Testis (tissue), 3 donors: ENCODE measurements around the gene LPAR5. TPM values are rescaled to one million over a fixed set of nuclear protein-coding genes. Genes with fewer than 3 reads are reported as not detected.

Source experiments
- DNase-seq: peaks from one replicate; pipeline ENCODE4 v3.0.0-alpha.2; 2019
- H3K27ac ChIP-seq, 2 donors: fragments of 200-600 bp; sonication (generic); one replicate each; pipeline ENCODE4 v1.5.1; 2019
- H3K27me3 ChIP-seq: fragments of 200-600 bp; sonication (generic); one replicate; pipeline ENCODE4 v1.5.1; 2019
- H3K36me3 ChIP-seq: fragments of 200-600 bp; sonication (generic); one replicate; pipeline ENCODE4 v1.5.1; 2017; ENCODE audit warnings: low read depth; ENCODE audit errors: missing control alignments
- H3K4me1 ChIP-seq: fragments of 200-600 bp; sonication (generic); one replicate; pipeline ENCODE4 v1.5.1; 2019
- H3K4me3 ChIP-seq, 2 donors: fragments of 200-600 bp; sonication (generic); one replicate each; pipeline ENCODE4 v1.5.1; 2017 to 2019
- H3K9me3 ChIP-seq: fragments of 200-600 bp; sonication (generic); one replicate; pipeline ENCODE4 v1.5.1; 2017
- POLR2A ChIP-seq: fragments of 450-650 bp; IDR thresholded peaks from one replicate; pipeline ENCODE4 v1.6.1; 2017; ENCODE audit warnings: antibody characterized with exemption, mild to moderate bottlenecking, moderate library complexity
- WGBS, 2 donors: methylation state at CpG; one replicate each; pipeline ENCODE4 v1.1.5; 2018; 5-methylcytosine and 5-hydroxymethylcytosine counted together
- intact Hi-C: fragments of 100-400 bp; cut with DNase I; formaldehyde crosslinking; loops from one replicate; pipeline ENCODE4 v1.15.1; 2023; ENCODE audit warnings: low total_unique reads
- polyA plus RNA-seq: library from polyadenylated mRNA; stranded (reverse); fragments of 350-450 nt; fragmentation: Illumina TruSeq; extraction: RNeasy Lipid Tissue Mini Kit (QIAGEN cat#74804); gene quantifications from one replicate; pipeline ENCODE4 v1.2.3, GENCODE V29; 2014; ENCODE audit warnings: low read depth, low replicate concordance; ENCODE audit not compliant: insufficient read depth
- total RNA-seq, 2 donors: library from RNA; depleted of rRNA; stranded (reverse); fragments of >200 nt; gene quantifications; one replicate each; pipeline ENCODE4 v1.2.3, GENCODE V29; 2016
- TF ChIP-seq, protein P1 (sequence below), 3 experiments: fragments of 450-650 bp in 2 of 3; fragments of 200-600 bp in 1 of 3; sonication (generic) in 1 of 3; IDR thresholded peaks; one replicate each; pipeline ENCODE4 v1.5.1; 2016 to 2019; ENCODE audit warnings: antibody characterized with exemption in 3 of 3, mild to moderate bottlenecking in 2 of 3, moderate library complexity in 1 of 3

LPAR5 gene
- total and polyA plus RNA-seq, 3 donors from 2014 or later = 1.5 to 3.1 (median 2.4) TPM

DNA sequence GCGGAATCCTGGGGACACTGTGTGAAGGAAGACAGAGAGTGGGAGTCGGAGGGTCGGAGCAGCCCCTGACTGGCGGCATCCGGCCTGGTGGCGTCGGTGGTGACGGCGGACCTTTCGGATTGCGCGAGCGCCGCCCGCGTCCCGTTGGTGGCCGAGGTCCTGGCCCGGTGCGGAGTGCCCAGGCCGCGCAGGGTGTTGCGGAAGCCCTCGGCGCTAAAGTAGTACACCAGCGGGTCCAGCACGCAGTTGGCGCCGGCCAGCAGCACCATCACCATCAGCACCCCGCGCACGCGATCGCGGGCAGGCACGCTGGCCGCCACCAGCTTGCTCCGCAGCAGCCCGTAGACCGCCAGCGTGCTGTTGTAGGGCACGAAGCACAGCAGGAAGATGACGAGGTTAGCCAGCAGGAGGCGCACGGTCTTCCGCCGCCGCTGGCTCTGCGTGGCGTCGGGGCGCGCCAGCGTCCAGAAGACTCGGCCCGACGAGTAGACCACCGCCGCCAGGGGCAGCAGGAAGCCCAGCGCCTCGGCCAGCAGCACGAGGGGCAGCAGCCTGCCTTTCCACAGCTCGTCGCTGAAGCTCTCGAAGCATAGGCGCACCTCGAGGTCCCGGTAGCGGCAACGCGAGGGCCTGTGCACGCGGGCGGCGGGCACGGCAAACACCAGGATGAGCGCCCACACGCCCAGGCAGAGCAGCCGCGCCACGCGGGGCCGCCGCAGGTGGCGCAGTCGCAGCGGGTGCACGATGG lies 15.4 kb downstream of the LPAR5 start:
- intact Hi-C loops = no loop called here
- no peaks in the 10 kb centered on the region for H3K9me3 ChIP-seq
- H3K27me3 ChIP-seq = no peaks in the 10 kb centered on the region
- TF ChIP-seq, protein P1, sequence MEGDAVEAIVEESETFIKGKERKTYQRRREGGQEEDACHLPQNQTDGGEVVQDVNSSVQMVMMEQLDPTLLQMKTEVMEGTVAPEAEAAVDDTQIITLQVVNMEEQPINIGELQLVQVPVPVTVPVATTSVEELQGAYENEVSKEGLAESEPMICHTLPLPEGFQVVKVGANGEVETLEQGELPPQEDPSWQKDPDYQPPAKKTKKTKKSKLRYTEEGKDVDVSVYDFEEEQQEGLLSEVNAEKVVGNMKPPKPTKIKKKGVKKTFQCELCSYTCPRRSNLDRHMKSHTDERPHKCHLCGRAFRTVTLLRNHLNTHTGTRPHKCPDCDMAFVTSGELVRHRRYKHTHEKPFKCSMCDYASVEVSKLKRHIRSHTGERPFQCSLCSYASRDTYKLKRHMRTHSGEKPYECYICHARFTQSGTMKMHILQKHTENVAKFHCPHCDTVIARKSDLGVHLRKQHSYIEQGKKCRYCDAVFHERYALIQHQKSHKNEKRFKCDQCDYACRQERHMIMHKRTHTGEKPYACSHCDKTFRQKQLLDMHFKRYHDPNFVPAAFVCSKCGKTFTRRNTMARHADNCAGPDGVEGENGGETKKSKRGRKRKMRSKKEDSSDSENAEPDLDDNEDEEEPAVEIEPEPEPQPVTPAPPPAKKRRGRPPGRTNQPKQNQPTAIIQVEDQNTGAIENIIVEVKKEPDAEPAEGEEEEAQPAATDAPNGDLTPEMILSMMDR (IDR thresholded peaks at IDR 0.05) = peak; percentile 31 to 65 (median 44)
- no peak for TF ChIP-seq POLR2A
- H3K36me3 ChIP-seq = no peaks in the 10 kb centered on the region
- no peak overlapping the region for H3K27ac ChIP-seq
- 28 to 46% methylated on average over 12 to 83 of the region's 88 CpGs for WGBS, 2 donors
- DNase-seq = peak; percentile 71
- peak overlapping the region; percentile 20 to 27 for H3K4me3 ChIP-seq
- no peaks in the 10 kb centered on the region for H3K4me1 ChIP-seq

DNA sequence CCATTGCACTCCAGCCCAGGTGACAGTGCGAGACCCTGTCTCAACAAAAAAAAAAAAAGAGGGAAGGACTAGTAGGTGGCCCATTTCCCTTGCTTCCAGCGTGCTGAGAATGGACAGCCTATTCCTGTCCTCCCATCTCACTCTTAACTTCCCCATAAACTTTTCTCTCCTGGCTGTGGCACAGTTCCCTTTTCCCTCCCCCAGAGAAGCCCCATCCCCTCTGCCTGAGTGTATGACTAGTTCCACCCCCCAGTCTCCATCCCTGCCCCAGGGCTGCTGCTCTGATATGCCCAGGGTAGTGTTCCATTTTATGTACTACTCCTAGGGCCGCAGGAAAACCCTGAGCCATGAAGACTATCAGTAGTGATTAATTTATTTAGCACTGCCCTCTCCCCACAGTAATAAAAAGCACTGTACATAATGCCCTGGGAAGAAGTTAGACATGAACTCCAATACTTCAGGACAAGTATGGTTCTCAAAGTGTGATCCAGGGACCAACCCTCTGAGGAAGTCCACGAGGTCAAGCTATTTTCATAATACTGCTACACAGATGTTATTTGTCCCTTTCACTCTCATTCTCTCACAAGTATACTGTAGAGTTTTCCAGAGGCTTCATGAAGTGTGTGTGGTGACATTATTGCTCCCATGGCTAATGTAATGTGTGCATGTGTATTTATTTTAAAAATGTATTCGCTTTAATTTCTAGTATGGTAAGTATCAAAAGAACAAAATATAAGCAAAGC lies 17.1 kb downstream of the LPAR5 start:
- TF ChIP-seq, protein P1 (IDR thresholded peaks at IDR 0.05) = no peak
- no peak for TF ChIP-seq POLR2A
- H3K27me3 ChIP-seq = no peaks in the 10 kb centered on the region
- intact Hi-C loops = no loop called here
- H3K4me1 ChIP-seq = peaks cover 8% of the 10 kb centered on the region
- no peaks in the 10 kb centered on the region for H3K36me3 ChIP-seq
- DNase-seq = no peak
- no peak overlapping the region for H3K4me3 ChIP-seq
- no peak overlapping the region for H3K27ac ChIP-seq
- H3K9me3 ChIP-seq = no peaks in the 10 kb centered on the region
- WGBS, 2 donors = 82% methylated on average over 5 of the region's 5 CpGs

DNA sequence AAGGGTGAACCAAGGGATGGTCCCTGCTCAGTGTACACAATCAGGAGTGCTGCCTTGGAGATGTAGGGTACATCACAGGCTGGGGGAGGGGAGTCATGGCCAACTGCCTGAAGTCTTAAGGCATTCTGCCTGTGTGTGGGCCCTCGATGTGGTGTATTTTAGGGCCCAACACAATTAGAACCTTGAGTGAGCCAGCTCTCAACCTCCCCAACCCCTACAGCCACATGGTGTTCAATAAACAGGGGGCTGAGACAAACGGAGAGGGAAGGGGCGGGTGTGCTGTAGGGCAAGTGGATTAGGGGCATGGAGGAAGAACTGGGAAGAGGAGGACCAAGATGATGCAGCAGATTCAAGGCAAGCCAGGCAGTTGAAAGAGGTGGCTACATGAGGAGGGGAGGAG lies 20.0 kb downstream of the LPAR5 start:
- H3K4me1 ChIP-seq = peaks cover 28% of the 10 kb centered on the region
- no peak for DNase-seq
- H3K36me3 ChIP-seq = no peaks in the 10 kb centered on the region
- H3K27me3 ChIP-seq = no peaks in the 10 kb centered on the region
- H3K4me3 ChIP-seq = no peak overlapping the region
- peak overlapping the region in 1 of 2 donors; percentile 88 for H3K27ac ChIP-seq
- 50 to 58% methylated on average over 3 of the region's 3 CpGs for WGBS, 2 donors
- H3K9me3 ChIP-seq = no peaks in the 10 kb centered on the region
- intact Hi-C loops = no loop called here
- TF ChIP-seq, protein P1 (IDR thresholded peaks at IDR 0.05) = no peak
- no peak for TF ChIP-seq POLR2A

DNA sequence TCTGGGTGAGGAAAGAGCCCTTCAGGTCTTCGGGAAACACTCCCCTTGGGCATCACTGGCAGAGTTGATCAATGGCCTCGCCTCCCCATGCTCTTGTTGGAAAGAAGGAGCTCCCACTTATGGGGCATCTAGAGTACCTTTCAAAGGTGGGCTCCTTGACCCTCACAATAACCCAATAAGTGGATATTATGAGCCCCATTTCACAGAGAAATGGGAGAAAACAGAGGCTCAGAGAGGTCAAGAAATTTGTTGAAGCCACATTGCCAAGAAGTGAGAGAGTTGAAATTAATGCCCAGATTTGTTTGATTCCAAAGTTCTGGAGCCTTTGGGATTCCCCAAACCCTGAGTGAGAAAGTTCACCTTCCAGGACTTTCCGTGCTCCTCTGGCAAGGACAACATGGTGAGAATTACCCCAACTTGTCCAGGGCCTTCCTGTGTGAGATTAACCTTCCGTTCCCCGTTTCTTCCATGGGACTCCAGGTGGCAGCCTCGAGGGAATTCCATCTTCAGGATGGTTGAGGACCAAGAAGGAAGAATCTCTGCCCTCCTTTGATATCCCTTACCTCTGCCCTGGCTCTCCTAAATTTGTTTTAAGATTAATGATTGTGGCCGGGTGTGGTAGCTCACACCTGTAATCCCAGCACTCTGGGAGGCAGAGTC lies 21.1 kb downstream of the LPAR5 start:
- no peak for TF ChIP-seq POLR2A
- TF ChIP-seq, protein P1 (IDR thresholded peaks at IDR 0.05) = no peak
- peaks cover 28% of the 10 kb centered on the region for H3K4me1 ChIP-seq
- H3K9me3 ChIP-seq = no peaks in the 10 kb centered on the region
- intact Hi-C loops = no loop called here
- no peak for DNase-seq
- H3K36me3 ChIP-seq = no peaks in the 10 kb centered on the region
- H3K27ac ChIP-seq = peak overlapping the region; percentile 85 to 88
- peak overlapping the region in 1 of 2 donors; percentile 53 for H3K4me3 ChIP-seq
- no peaks in the 10 kb centered on the region for H3K27me3 ChIP-seq
- 56 to 59% methylated on average over 7 of the region's 7 CpGs for WGBS, 2 donors
